H1 (cell line): ENCODE results near the gene MAPK4. TPM values are rescaled to one million over a fixed set of nuclear protein-coding genes. Genes with fewer than 3 reads are reported as not detected.

ENCODE experiments used
- CTCF ChIA-PET: fragments of 300-600 bp; sonication (Branson Sonifier 250); formaldehyde crosslinking; loops from one replicate; lab custom pipeline; 2021; ENCODE audit not compliant: partially characterized antibody; lab: Charles Lee
- POLR2A ChIA-PET: fragments of 300-600 bp; sonication (Branson Sonifier 250); formaldehyde crosslinking; loops from one replicate; lab custom pipeline; 2021; ENCODE audit warnings: inconsistent platforms; ENCODE audit not compliant: partially characterized antibody; lab: Charles Lee
- DNase-seq, 2 experiments: peaks; one replicate each; pipeline versions ENCODE4 v3.0.0 to v3.0.0-alpha.2; 2010 to 2022; ENCODE audit warnings: low spot score in 2 of 2, low read depth in 1 of 2, mixed read lengths in 1 of 2
- FAIRE-seq: peaks from 2 replicates; lab custom pipeline; 2011; peaks lifted over from hg19 to GRCh38; lab: Jason Lieb, UNC
- H2AFZ ChIP-seq: 2 replicates; pipeline ENCODE4 v1.8.1; 2012; ENCODE audit warnings: low read length, inconsistent platforms
- H2AK5ac ChIP-seq: 2 replicates; pipeline ENCODE4 v1.6.1; 2013; ENCODE audit warnings: low read depth, low read length
- H2BK120ac ChIP-seq: replicated peaks from 2 replicates; pipeline ENCODE3; 2013; ENCODE audit warnings: low read depth, low read length, inconsistent platforms
- H2BK12ac ChIP-seq: 2 replicates; pipeline ENCODE4 v1.6.1; 2013; ENCODE audit warnings: low read depth, low read length
- H2BK15ac ChIP-seq: 2 replicates; pipeline ENCODE4 v1.6.1; 2013; ENCODE audit warnings: low read length
- H2BK20ac ChIP-seq: 2 replicates; pipeline ENCODE4 v1.6.1; 2013; ENCODE audit warnings: low read length
- H2BK5ac ChIP-seq: 2 replicates; pipeline ENCODE4 v1.6.1; 2013; ENCODE audit warnings: low read depth, low read length
- H3K14ac ChIP-seq: 2 replicates; pipeline ENCODE4 v1.6.1; 2013; ENCODE audit warnings: inconsistent platforms; ENCODE audit not compliant: insufficient read length
- H3K18ac ChIP-seq: 2 replicates; pipeline ENCODE4 v1.6.1; 2013; ENCODE audit warnings: low read length; ENCODE audit errors: extremely low read depth
- H3K23ac ChIP-seq: 2 replicates; pipeline ENCODE4 v1.6.1; 2013; ENCODE audit warnings: inconsistent platforms; ENCODE audit not compliant: insufficient read length
- H3K23me2 ChIP-seq: 2 replicates; pipeline ENCODE4 v1.6.1; 2013; ENCODE audit warnings: low read depth, low read length
- H3K27ac ChIP-seq: 2 replicates; pipeline ENCODE4 v1.6.1; 2011; ENCODE audit warnings: low read depth, low read length, inconsistent platforms
- H3K27me3 ChIP-seq, 4 experiments: replicated peaks in 1 of 4; 1 replicate in 1 of 4; 2 replicates in 3 of 4; pipeline versions ENCODE4 v1.6.1 to v1.8.1; 2011 to 2013; ENCODE audit warnings: low read length in 3 of 4, mild to moderate bottlenecking in 3 of 4, inconsistent platforms in 2 of 4, mixed read lengths in 2 of 4, moderate library complexity in 1 of 4; ENCODE audit not compliant: control insufficient read depth in 3 of 4, insufficient read depth in 3 of 4; ENCODE audit errors: extremely low read depth in 1 of 4
- H3K36me3 ChIP-seq, 4 experiments: 2 replicates each; pipeline versions ENCODE4 v1.6.1 to v1.8.1; 2011 to 2013; ENCODE audit warnings: mild to moderate bottlenecking in 4 of 4, low read length in 3 of 4, moderate library complexity in 2 of 4, control low read depth in 1 of 4, inconsistent platforms in 1 of 4; ENCODE audit not compliant: insufficient read depth in 4 of 4, control insufficient read depth in 2 of 4
- H3K4ac ChIP-seq: replicated peaks from 2 replicates; pipeline ENCODE3; 2013; ENCODE audit warnings: low read length, low read depth, mixed read lengths, inconsistent platforms; ENCODE audit not compliant: insufficient read length
- H3K4me1 ChIP-seq, 4 experiments: replicated peaks in 1 of 4; 1 replicate in 1 of 4; 2 replicates in 3 of 4; pipeline versions ENCODE4 v1.6.1 to v1.8.1; 2011 to 2013; ENCODE audit warnings: low read length in 3 of 4, inconsistent platforms in 2 of 4, mixed read lengths in 1 of 4; ENCODE audit not compliant: insufficient read depth in 4 of 4, control insufficient read depth in 3 of 4
- H3K4me2 ChIP-seq, 2 experiments: 2 replicates each; pipeline versions ENCODE4 v1.6.1 to v1.8.1; 2011 to 2013; ENCODE audit warnings: low read depth in 2 of 2, low read length in 2 of 2, control low read depth in 1 of 2, inconsistent platforms in 1 of 2, mild to moderate bottlenecking in 1 of 2; ENCODE audit not compliant: insufficient read depth in 1 of 2
- H3K4me3 ChIP-seq, 4 experiments: fragments of 200-600, 300-600 bp in 1 of 4; sonication (generic), shearing (Covaris generic), sonication (Bioruptor Twin) in 1 of 4; 2 replicates each; pipeline versions ENCODE4 v1.5.1 to v1.8.1; 2011 to 2016; ENCODE audit warnings: low read length in 4 of 4, low read depth in 3 of 4, control low read depth in 2 of 4, inconsistent platforms in 2 of 4, mild to moderate bottlenecking in 2 of 4, mixed read lengths in 1 of 4, moderate library complexity in 1 of 4; ENCODE audit not compliant: insufficient read depth in 2 of 4; ENCODE audit errors: extremely low read depth in 1 of 4
- H3K56ac ChIP-seq: replicated peaks from 2 replicates; pipeline ENCODE3; 2013; ENCODE audit warnings: low read depth, mild to moderate bottlenecking, mixed read lengths, low read length, inconsistent platforms; ENCODE audit not compliant: insufficient read length
- H3K79me1 ChIP-seq: 2 replicates; pipeline ENCODE4 v1.6.1; 2013; ENCODE audit warnings: low read depth, low read length, control low read depth
- H3K79me2 ChIP-seq, 2 experiments: 2 replicates each; pipeline versions ENCODE4 v1.6.1 to v1.8.1; 2012 to 2013; ENCODE audit warnings: low read length in 2 of 2, mild to moderate bottlenecking in 2 of 2, inconsistent platforms in 1 of 2; ENCODE audit not compliant: insufficient read depth in 2 of 2, control insufficient read depth in 1 of 2
- H3K9ac ChIP-seq, 4 experiments: replicated peaks in 1 of 4; 1 replicate in 1 of 4; 2 replicates in 3 of 4; pipeline versions ENCODE4 v1.6.1 to v1.8.1; 2011 to 2013; ENCODE audit warnings: low read depth in 3 of 4, low read length in 3 of 4, control low read depth in 2 of 4, mild to moderate bottlenecking in 2 of 4, moderate library complexity in 2 of 4, inconsistent platforms in 1 of 4; ENCODE audit errors: extremely low read depth in 1 of 4
- H3K9me3 ChIP-seq, 2 experiments: 2 replicates each; pipeline versions ENCODE4 v1.6.1 to v1.8.1; 2012 to 2013; ENCODE audit warnings: mild to moderate bottlenecking in 2 of 2, moderate library complexity in 2 of 2, control low read depth in 1 of 2, inconsistent platforms in 1 of 2, low read depth in 1 of 2, low read length in 1 of 2, mixed read lengths in 1 of 2; ENCODE audit not compliant: insufficient read depth in 2 of 2
- H4K20me1 ChIP-seq, 2 experiments: replicated peaks in 1 of 2; 2 replicates each; pipeline versions ENCODE3 to v1.8.1; 2011 to 2013; ENCODE audit warnings: inconsistent platforms in 2 of 2, low read length in 2 of 2, mild to moderate bottlenecking in 1 of 2; ENCODE audit not compliant: insufficient read depth in 2 of 2, control insufficient read depth in 1 of 2
- H4K5ac ChIP-seq: 2 replicates; pipeline ENCODE4 v1.6.1; 2013; ENCODE audit warnings: low read length, low read depth, mixed read lengths, inconsistent platforms; ENCODE audit not compliant: insufficient read length
- H4K8ac ChIP-seq: 2 replicates; pipeline ENCODE4 v1.8.0; 2013; ENCODE audit warnings: mild to moderate bottlenecking, moderate library complexity, low read length, inconsistent platforms; ENCODE audit not compliant: insufficient read depth; ENCODE audit errors: extremely low read depth
- H4K91ac ChIP-seq: replicated peaks from 2 replicates; pipeline ENCODE3; 2013; ENCODE audit warnings: low read length, mixed read lengths, inconsistent platforms; ENCODE audit not compliant: insufficient read length
- JUN ChIP-seq: IDR thresholded peaks from 2 replicates; pipeline ENCODE4 v1.6.1; 2011; ENCODE audit warnings: low read depth, mild to moderate bottlenecking, improper control_type of control experiment, low read length
- SAP30 ChIP-seq: fragments of 300-600 bp; sonication (generic); IDR thresholded peaks from 2 replicates; pipeline ENCODE4 v1.7.1; 2012; ENCODE audit warnings: low read length, moderate library complexity, mild to moderate bottlenecking, inconsistent platforms; ENCODE audit not compliant: insufficient read depth, insufficient replicate concordance
- WGBS, 2 experiments: shearing (Covaris generic) in 1 of 2; methylation state at CpG; one replicate each; pipeline versions ENCODE4 v1.1.6 to v1.1.7; 2013 to 2015; ENCODE audit warnings: low lambda C conversion rate in 2 of 2, mixed read lengths in 2 of 2, inconsistent platforms in 1 of 2, low coverage in 1 of 2, missing lambda C conversion rate in 1 of 2; ENCODE audit not compliant: insufficient replicate concordance in 2 of 2, insufficient coverage in 1 of 2, insufficient read length in 1 of 2; ENCODE audit errors: extremely low coverage in 1 of 2, missing lambda C conversion rate in 1 of 2; 5-methylcytosine and 5-hydroxymethylcytosine counted together
- polyA plus RNA-seq, 7 experiments: library from polyadenylated mRNA; depleted of rRNA in 3 of 7; stranded (reverse) in 5 of 7; unstranded in 2 of 7; fragments of >200 nt in 5 of 7; fragments of 200-250 nt in 2 of 7; gene quantifications; 1 replicate in 5 of 7; 2 replicates in 1 of 7; 4 replicates in 1 of 7; pipeline versions ENCODE4 v1.2.1 to v1.2.3, GENCODE V29; 2011 to 2013; ENCODE audit warnings: missing spikeins in 2 of 7, mixed read lengths in 2 of 7
- total RNA-seq: library from RNA; stranded (reverse); fragmentation: NEBNext Ultra II Directional; extraction: Animal tissue kit (Norgen Biotek cat#: 25700); gene quantifications from 2 replicates; pipeline ENCODE4 v1.2.1, GENCODE V29; 2021

MAPK4 gene
- total and polyA plus RNA-seq, 2 of the 8 experiments (the other 6 are each of a cell fraction or from before 2014, with no cell fraction given): 3.2 to 3.7 TPM

DNA sequence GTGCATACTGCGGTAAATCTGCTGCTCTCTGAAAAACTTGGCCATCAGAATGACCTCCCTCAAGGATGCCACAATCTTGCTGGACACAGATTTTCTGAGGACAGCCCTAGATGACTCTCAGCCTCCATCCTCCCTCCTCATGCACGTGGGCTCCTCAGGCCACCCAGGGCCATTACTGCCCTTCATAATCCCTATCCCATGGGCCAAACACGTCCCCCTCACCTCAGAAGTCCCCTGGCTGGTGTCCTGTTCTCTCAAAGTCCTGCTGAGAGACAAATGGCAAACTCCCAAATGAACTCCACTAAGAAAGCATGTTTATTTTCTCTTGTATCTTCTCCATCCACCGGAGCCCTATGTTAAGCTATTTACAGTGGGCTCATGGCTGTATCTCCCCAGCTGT is 134.3 kb downstream of the MAPK4 start:
- ChIA-PET POLR2A (no interaction called here), CTCF (interaction anchor here (1.5 kb wide), 1 partner anchor 23 kb away, joined by 3 read pairs; no protein-coding TSS in a partner anchor)
- 89% methylated on average over 4 of the region's 4 CpGs; no CpG with 5 or more reads in 1 of the 2 experiments for WGBS, 2 experiments
- Histone ChIP-seq H3K14ac (no peak overlapping the region), H3K18ac (no peak overlapping the region), H3K23ac (no peak overlapping the region), H4K8ac (no peak overlapping the region), H2BK12ac (no peak overlapping the region), H3K4me3 (no peak overlapping the region), H3K27me3 (no peaks in the 10 kb centered on the region), H3K4ac (no peak overlapping the region), H3K4me1 (peaks cover 3 to 9% (median 7%) of the 10 kb centered on the region in 4 experiments; a peak in 5 of 7 replicates), H2AFZ (no peak overlapping the region), H3K9me3 (no peaks in the 10 kb centered on the region), H3K36me3 (no peaks in the 10 kb centered on the region), H3K9ac (no peak overlapping the region), H4K5ac (no peak overlapping the region), H3K56ac (no peak overlapping the region), H2BK5ac (no peak overlapping the region), H4K20me1 (no peaks in the 10 kb centered on the region), H2BK120ac (no peak overlapping the region), H3K79me2 (no peaks in the 10 kb centered on the region), H2BK20ac (no peak overlapping the region), H2AK5ac (no peak overlapping the region), H3K23me2 (no peaks in the 10 kb centered on the region), H3K79me1 (no peaks in the 10 kb centered on the region), H3K4me2 (no peak overlapping the region), H4K91ac (no peak overlapping the region), H3K27ac (no peak overlapping the region), H2BK15ac (no peak overlapping the region)
- no peak for FAIRE-seq
- no peak for DNase-seq
- TF ChIP-seq JUN (no peak), SAP30 (no peak)
- TF ChIP-seq, all 59 proteins: peak for 0
